ENCODE measurements around the gene SPAG6. TPM values are rescaled to one million over a fixed set of nuclear protein-coding genes. Genes with fewer than 3 reads are reported as not detected.
"Not testable (repeated sequence)": the region's sequence is repeated elsewhere in the genome, so short reads cannot be mapped to it uniquely, and the experiment has no call there.

The SPAG6 gene
- total RNA-seq, 1 experiment from 2014 or later, result not detected

- H3K9me3 ChIP-seq (ENCODE audit: insufficient read depth, low read depth), result no peaks in the 10 kb centered on the region
- BruUV-seq (replicated peaks), result no TSS peak
- CTCF ChIA-PET, result no interaction called here
- H3K27me3 ChIP-seq (ENCODE audit: insufficient read depth, low read depth), result no peaks in the 10 kb centered on the region
- POLR2A ChIA-PET (ENCODE audit: unreplicated experiment), result no interaction called here
- no peak overlapping the region for H3K4me2 ChIP-seq
- H3K36me3 ChIP-seq (ENCODE audit: low read depth), result no peaks in the 10 kb centered on the region
- H4K20me1 ChIP-seq (ENCODE audit: insufficient read depth), result no peaks in the 10 kb centered on the region
- TF ChIP-seq EZH2 (IDR thresholded peaks at IDR 0.05; ENCODE audit: low read depth), result no peak
- DNase-seq, result no peak
- H3K9me2 ChIP-seq (ENCODE audit: insufficient read depth), result no peaks in the 10 kb centered on the region
- H3K27ac ChIP-seq, result no peak overlapping the region
- no peaks in the 10 kb centered on the region for H3K4me1 ChIP-seq (replicated peaks; ENCODE audit: insufficient read depth)
- H3F3A ChIP-seq (ENCODE audit: insufficient read depth, low read depth), result no peaks in the 10 kb centered on the region
- H2AFZ ChIP-seq, result no peak overlapping the region
- intact Hi-C loops (cut with micrococcal nuclease; ENCODE audit: unreplicated experiment), result no loop called here
- no peak overlapping the region for H3K4me3 ChIP-seq
- no peaks in the 10 kb centered on the region for H3K79me2 ChIP-seq (ENCODE audit: low read depth)
Measured at GRCh38 chr10:22349755-22350154, 4.5 kb downstream of the SPAG6 start.

DNA sequence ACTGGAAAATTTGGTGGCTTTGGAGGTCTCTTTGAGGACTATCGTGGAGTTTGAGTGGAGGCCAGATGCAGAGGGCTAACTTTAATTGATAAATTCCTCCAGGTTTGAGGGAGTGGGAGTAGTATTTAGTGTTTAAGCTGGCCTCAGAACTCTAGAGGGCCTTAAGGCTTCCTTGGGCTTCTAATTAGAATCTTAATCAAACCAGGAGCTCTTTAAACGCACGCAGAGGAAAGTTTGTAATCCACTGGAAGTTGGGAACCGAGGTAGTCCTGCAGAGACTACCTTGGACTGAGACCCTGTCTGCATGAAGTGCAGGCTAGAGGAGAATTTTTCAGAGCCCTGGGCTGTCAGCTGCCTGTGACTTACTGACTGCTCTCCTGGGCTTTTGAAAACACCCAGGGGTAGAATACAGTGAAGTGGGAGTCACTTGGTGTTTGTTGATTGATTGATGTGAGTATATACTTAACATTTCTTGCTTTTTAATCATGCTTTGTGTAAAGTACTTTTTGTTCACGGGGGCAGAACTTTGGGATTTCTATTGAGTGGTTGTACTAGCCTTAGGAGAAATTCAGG, 5.9 kb downstream of the SPAG6 start:
- no TSS peak for BruUV-seq (replicated peaks)
- DNase-seq, result no peak
- intact Hi-C loops (cut with micrococcal nuclease; ENCODE audit: unreplicated experiment), result no loop called here
- Histone ChIP-seq H3K79me2 (ENCODE audit: low read depth) (no peaks in the 10 kb centered on the region), H3K4me3 (no peak overlapping the region), H3K36me3 (ENCODE audit: low read depth) (no peaks in the 10 kb centered on the region), H2AFZ (no peak overlapping the region), H3F3A (ENCODE audit: insufficient read depth, low read depth) (no peaks in the 10 kb centered on the region), H3K4me2 (no peak overlapping the region), H3K4me1 (replicated peaks; ENCODE audit: insufficient read depth) (no peaks in the 10 kb centered on the region), H3K9me2 (ENCODE audit: insufficient read depth) (no peaks in the 10 kb centered on the region), H3K27me3 (ENCODE audit: insufficient read depth, low read depth) (no peaks in the 10 kb centered on the region), H3K9me3 (ENCODE audit: insufficient read depth, low read depth) (no peaks in the 10 kb centered on the region), H3K27ac (no peak overlapping the region), H4K20me1 (ENCODE audit: insufficient read depth) (no peaks in the 10 kb centered on the region)
- TF ChIP-seq CTCF (conservative IDR thresholded peaks at IDR 0.05) (no peak), EZH2 (IDR thresholded peaks at IDR 0.05; ENCODE audit: low read depth) (no peak)
- POLR2A ChIA-PET (ENCODE audit: unreplicated experiment), result no interaction called here
- CTCF ChIA-PET, result no interaction called here

- no peaks in the 10 kb centered on the region for H3K79me2 ChIP-seq (ENCODE audit: low read depth)
- no peaks in the 10 kb centered on the region for H3K9me2 ChIP-seq (ENCODE audit: insufficient read depth)
- H3K4me2 ChIP-seq, result no peak overlapping the region
- H3K27ac ChIP-seq, result no peak overlapping the region
- H3K4me3 ChIP-seq, result no peak overlapping the region
- CTCF ChIA-PET, result no interaction called here
- no peaks in the 10 kb centered on the region for H3F3A ChIP-seq (ENCODE audit: insufficient read depth, low read depth)
- TF ChIP-seq CTCF (conservative IDR thresholded peaks at IDR 0.05) (no peak), EZH2 (IDR thresholded peaks at IDR 0.05; ENCODE audit: low read depth) (no peak)
- BruUV-seq (replicated peaks), result no TSS peak
- no peak overlapping the region for H2AFZ ChIP-seq
- no peaks in the 10 kb centered on the region for H3K27me3 ChIP-seq (ENCODE audit: insufficient read depth, low read depth)
- no peaks in the 10 kb centered on the region for H3K36me3 ChIP-seq (ENCODE audit: low read depth)
- H4K20me1 ChIP-seq (ENCODE audit: insufficient read depth), result no peaks in the 10 kb centered on the region
- H3K9me3 ChIP-seq (ENCODE audit: insufficient read depth, low read depth), result no peaks in the 10 kb centered on the region
- POLR2A ChIA-PET (ENCODE audit: unreplicated experiment), result no interaction called here
- intact Hi-C loops (cut with micrococcal nuclease; ENCODE audit: unreplicated experiment), result no loop called here
- no peak for DNase-seq
- no peaks in the 10 kb centered on the region for H3K4me1 ChIP-seq (replicated peaks; ENCODE audit: insufficient read depth)
Measured at GRCh38 chr10:22356324-22356873, 11.1 kb downstream of the SPAG6 start.

- H3K36me3 ChIP-seq (ENCODE audit: low read depth); H3K9me2 ChIP-seq (ENCODE audit: insufficient read depth); H3K9me3 ChIP-seq (ENCODE audit: insufficient read depth, low read depth); H3K4me1 ChIP-seq (replicated peaks; ENCODE audit: insufficient read depth); H3K27me3 ChIP-seq (ENCODE audit: insufficient read depth, low read depth); H3K27ac ChIP-seq; CTCF ChIA-PET; DNase-seq; BruUV-seq (replicated peaks); intact Hi-C loops (cut with micrococcal nuclease; ENCODE audit: unreplicated experiment); POLR2A ChIA-PET (ENCODE audit: unreplicated experiment); H3K4me3 ChIP-seq; H3K79me2 ChIP-seq (ENCODE audit: low read depth); H3F3A ChIP-seq (ENCODE audit: insufficient read depth, low read depth); H3K4me2 ChIP-seq; H2AFZ ChIP-seq; H4K20me1 ChIP-seq (ENCODE audit: insufficient read depth): not testable (repeated sequence)
Measured at GRCh38 chr10:22357770-22358169, 12.5 kb downstream of the SPAG6 start.
